Islet of Langerhans (tissue), 1 donor: ENCODE results near the gene POLA1.
"Not testable (repeated sequence)": the region's sequence is repeated elsewhere in the genome, so short reads cannot be mapped to it uniquely, and the experiment has no call there.

ENCODE experiments used
- FAIRE-seq: peaks from one replicate; lab custom pipeline; 2011; peaks lifted over from hg19 to GRCh38; lab: Jason Lieb, UNC

The POLA1 gene

DNA sequence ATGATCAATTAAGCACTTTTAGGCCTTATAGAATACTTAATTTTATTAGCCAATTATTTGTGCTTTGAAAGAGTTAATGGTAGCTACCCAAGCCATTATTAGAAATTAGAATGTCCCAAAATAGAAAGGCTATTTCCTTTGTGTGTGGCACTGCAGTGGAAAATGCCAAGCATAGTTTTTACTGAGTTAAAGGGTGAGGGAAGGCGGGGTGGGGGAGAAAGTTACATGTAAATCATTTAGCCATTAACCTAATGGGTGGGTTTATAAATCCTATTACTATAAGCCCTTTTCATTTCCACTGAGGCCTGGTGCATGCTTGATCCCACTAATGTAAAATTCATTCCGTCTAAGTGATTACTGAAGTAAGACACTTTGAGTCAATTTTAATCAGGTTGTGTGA lies 105.8 kb downstream of the POLA1 start:
- no peak for FAIRE-seq

DNA sequence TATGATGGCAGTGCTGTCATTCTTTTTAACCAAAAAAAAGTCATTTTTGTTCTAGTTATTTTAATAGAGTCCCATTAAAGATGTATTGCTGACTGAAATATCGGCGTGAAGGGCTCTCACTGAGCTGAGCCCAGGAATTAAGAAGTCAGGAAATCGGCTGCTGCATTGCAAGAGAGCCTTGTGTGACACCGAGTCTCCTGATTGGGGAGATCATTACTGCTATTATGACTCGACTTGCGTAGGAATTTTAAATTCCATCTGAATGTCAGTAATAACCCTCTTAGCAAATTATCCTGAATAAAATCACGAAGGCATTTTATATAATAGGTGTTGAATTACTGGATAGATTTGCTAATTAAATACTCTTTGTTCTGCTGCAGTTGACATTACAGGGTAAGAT lies 111.5 kb downstream of the POLA1 start:
- no peak for FAIRE-seq

DNA sequence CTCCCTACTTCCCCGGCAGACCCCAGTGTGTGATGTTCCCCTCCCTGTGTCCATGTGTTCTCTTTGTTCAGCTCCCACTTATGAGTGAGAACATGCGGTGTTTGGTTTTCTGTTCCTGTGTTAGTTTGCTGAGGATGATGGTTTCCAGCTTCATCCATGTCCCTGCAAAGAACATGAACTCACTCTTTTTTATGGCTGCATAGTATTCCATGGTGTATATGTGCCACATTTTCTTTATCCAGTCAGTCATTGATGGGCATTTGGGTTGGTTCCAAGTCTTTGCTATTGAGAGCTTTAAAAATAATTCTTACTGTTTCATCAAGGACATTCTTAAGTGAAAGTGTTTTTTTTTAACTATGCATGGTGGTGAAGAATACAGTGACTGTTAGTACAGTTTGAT lies 126.1 kb downstream of the POLA1 start:
- not testable (repeated sequence) for FAIRE-seq

DNA sequence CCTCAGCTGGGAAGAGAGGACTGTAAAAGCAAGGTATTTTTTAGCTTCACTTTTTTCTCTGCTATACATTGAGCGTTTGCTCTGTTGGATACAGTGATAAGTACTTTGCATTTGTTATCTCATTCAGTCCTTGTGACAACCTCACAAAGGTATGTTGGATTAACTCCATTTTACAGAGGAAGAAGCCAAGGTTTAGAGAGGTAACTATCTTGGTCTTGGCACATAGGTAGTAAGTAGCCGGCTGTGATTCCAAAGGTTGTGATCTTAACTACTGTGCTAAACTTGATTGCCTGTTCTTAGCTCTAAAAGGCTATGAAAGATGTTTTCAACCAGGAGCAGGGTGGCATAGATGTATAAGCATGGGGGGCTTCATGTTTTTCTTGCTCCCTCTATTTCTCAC lies 134.4 kb downstream of the POLA1 start:
- FAIRE-seq, result no peak

DNA sequence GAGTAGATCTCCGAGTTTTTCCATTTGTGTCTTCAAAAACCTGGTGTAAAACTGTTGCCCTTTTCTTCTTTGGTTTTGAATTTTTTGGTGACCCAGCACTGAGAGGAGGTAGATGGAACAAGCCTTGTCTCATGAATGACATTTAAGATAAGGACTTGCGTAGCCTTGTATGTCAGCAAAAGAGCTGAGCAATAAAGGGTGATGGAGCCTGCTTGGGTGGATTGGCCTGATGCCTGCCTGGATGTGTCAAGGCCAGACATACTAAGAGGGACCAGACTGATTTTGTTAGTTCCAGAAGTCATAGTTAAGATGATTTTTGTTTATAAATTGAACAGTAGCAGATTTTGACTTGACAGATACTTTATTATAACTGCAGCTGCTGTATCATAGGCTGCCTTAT lies 134.9 kb downstream of the POLA1 start:
- FAIRE-seq, result no peak

DNA sequence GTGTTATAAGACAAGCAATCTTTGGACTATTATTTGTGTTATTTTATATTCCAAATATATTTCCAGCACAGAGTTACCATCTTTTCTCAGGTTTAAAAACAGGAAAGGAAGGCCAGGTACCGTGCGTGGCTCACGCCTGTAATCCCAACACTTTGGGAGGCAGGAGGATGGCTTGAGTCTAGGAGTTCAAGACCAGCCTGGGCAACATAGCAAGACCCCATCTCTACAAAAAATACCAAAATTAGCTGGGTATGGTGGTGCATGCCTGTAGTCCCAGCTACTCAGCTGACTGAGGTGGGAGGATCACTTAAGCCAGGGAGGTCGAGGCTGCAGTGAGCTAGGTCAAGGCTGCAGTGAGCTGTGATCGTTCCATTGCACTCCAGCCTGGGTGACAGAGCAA lies 140.0 kb downstream of the POLA1 start:
- no peak for FAIRE-seq

DNA sequence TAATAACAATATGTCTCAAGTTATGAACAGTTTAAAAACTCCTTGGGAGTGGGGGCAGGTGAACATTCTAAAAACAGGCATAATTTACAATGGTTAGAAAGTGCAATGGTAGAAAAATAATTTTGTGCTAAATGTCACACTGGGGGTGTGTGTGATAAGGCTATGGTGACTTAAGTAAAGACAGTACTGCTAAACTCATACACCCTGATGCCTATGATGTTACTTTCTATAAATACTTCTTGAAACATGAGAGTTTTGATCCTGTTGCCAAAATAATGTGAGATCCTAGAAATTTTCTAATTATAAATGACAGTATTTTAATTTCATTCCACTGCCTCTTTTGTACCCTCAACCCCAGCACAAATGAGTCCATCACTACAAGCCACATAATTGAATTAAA lies 144.2 kb downstream of the POLA1 start:
- FAIRE-seq, result no peak

DNA sequence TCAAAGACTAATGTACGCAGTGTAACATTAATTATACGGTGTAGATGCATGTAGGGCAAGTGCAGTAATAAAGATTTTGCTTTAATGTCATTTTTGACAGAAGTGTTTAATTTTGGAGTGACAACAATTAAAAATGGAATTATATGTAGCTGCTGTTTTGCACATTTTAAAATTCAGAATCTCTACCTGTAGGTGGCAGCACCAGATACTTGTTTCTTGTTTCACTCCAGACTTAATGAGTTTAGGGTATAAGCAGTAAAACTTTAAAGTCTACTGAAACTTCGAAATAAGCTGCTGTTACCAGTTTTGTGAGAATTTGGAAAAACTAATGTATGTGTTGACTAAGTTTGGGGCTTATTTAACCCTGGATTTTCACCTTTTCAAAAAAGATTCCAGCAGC lies 144.9 kb downstream of the POLA1 start:
- peak; percentile 95 for FAIRE-seq

DNA sequence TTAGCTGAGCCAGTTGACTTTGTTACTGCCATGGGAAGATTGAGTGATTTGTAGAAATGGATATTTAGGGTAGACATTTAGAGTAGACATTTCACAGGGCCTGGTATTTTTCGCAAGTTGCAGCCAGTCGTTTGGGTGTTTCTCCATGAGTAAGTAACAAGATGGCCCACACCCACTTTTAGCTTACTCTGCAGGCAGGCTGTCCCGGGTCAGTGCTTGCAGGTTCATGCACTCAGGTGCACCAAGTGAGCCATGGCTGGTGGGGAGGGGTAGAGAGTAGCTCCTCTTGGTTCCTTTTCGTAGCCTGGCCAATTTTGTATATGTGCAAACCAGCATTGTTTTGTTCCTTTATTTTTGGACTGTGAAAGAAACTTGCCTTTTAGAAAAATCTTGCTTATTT lies 145.6 kb downstream of the POLA1 start:
- FAIRE-seq, result no peak

DNA sequence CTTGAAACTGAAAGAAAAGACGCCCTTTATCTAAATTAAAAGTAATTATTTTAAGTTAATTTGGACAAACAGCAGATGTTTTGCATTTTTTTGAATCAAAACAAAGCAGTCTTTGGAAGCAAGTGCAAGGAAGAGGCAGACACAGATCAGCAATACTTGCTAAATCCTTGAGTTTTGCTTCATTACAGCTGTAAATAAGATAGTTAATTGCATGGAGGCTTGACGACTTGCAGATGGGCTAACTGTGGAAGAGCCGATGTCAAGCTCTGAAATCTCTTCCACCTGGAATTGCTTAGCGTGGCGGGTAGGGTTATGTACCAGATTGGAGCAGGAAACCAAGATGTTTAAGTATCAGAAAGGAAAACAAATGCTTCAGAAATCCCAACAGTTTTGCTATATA lies 148.8 kb downstream of the POLA1 start:
- no peak for FAIRE-seq

DNA sequence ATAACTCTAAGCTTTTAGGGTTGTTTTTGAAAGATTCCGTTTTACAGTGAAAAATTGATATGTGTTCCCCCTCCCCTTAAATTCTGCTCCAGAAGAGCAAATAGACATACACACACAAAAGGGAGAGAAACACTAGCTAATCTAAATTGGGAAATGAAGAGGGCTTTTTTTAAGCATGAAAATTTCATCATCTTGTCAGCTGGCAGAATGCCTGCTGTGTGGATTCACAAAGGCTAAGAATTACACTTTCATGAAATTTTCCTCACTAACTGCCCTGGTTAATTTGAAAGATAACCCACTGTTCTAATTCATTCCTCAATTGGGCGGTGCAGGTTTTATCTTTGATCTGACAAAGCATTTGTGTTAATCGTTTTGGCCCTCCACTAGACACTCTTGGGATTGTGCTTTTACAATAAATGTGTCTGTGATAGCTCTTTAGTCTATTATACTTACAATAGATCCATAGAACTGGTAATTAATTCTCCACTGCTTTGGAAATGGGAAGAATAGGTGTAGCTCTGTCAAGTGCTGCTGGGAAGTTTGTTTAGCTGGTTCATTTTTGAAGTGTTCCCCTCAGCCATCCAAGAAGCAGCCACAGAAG lies 152.9 kb downstream of the POLA1 start:
- FAIRE-seq, result no peak

DNA sequence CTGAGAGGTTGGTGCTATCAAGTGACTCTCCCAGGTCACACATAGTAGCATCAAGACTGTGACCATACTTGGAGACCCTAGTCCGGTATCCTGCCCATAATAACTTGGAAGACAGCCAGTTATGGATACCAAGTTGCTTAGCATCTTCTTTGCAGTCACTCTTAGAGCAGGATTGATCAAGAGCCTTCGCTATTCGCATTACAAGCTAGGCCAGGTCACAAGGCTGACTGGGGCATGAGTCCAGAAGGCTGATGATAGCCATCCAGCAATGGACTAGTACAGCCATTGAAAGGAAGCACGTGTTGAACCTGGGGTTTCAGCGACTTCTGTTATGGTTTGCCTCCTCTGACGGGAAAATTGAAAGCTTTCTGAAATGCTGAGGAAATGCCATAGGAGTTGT lies 157.6 kb downstream of the POLA1 start:
- FAIRE-seq, result no peak

DNA sequence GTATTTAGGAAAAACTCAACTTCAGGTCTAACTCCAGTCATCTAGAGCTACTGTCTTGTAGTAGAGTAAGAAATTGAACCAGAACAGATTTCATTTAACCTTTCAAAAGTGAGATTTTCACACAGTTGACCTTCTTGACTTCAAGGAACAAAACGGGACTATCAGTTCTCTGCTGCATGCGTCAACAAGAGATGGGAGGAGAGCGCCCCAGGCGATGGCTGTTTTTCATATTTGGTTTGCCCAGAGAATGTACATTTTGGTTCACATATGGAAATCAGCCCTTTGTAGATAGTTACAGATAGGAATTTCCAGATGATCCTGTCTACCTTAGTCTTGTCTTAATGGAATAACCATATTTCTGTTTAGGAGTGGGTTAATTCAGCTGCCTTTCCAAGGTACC lies 158.1 kb downstream of the POLA1 start:
- no peak for FAIRE-seq

DNA sequence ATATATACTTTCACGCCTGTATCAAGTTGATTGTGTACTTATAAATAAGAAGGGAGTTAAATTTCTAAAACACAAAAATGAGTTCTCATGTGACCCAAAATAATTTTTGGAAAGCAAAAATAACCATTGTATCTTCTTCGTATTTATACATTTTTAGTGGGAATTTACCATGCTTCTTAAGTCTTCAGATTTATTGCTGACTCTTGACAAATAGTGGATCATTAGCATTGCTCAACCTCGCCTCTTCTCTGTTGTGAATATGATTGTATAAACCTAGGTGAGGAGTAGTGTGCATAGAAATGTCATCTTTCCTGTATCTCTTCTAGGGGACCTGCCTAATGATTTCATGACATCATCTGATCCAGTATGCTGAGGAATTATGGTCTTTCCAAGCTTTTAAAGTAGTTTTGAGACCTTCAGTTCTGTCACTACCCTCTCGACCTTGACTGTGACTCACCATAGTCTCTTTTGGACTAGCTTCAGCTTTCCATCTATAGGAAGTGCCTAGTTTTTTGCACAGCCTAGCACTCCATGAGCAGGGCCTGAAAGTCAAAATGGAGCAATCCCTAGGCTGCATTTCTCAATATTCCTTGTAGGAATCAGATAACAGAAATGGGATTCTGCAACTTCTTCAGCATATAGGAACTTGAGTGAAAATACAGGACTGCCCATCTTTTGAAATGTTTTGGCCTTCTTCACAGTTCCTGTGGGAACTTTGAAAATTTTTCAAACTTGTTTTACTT lies 164.5 kb downstream of the POLA1 start:
- FAIRE-seq, result no peak

DNA sequence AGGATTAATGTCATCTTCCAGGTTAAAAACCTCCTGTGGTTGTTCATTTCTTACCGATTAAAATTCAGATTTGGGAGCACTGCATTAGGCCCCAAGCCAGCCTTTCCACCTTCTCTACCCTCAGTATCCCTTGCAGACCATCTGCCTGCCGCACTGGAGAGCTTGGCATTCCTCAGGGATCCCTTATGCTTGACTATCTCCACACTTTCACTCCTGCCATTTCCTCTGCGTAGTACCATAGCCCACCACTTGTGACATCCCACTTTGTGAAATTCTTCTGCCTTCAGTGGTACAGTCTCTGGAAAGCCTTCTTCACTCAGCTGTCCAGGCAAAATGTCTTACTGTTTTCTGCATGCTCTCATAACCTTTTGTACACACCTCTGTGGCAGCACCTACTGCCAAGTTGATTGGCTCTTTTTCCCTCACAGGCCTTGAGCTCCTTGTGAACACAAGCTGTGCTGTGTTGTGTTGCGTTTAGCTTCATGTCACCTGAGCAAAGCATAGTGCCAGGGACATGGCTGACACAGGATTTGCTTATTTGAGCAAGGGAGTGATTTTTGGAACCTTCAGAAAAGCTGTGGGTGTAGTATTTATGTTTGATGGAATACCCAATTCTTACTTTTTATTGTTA lies 165.6 kb downstream of the POLA1 start:
- no peak for FAIRE-seq

DNA sequence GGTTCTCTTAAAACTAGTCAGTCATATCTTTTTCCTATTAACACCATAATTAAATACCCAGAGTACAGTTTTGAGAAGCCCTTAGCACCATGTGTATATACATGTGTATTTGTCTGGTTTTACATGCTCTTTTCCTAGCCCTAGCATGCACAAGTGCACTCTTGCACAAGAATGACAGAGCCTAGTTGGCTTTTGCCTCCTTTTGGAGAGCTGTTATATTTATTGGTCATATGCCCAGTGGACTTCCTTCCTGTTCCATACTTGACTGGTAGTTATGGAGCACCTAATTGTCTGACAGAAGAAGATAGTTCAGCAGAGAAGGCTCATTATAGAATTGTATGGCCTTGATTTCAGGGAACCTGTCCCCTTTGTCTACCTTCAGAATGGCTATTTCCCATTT lies 166.4 kb downstream of the POLA1 start:
- no peak for FAIRE-seq

DNA sequence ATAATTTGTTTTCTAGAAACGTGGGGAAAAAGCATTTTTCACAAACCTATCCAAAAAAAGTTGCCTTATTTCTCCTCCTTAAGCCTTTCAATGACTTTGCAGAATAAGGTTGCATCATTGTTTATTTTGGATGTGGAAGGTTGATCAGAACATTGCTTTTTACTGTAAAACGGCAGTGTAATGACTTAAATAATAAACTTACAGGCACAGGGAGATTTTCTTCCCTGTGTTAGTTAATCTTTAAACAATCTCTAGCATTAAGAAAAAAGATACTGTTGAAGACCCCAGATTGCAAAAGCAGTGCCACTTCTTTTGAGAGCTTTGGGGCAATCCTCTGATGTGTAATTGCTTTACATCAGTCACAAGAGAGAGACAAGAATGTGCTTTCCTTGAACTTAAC lies 168.6 kb downstream of the POLA1 start:
- FAIRE-seq, result no peak

DNA sequence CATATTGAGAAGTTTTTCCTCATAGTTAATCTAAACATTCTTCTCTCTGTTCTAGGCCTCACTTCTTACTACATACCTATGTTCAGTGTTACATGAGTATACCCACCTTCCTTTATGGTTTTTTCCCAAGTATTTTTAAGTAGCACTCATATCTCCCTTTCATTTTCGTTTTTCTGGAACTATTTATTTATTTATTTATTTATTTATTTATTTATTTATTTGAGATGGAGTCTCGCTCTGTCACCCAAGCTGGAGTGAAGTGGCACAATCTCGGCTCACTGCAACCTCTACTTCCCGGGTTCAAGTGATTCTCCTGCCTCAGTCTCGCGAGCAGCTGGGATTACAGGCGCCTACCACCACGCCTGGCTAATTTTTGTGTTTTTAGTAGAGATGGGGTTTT lies 170.1 kb downstream of the POLA1 start:
- FAIRE-seq, result not testable (repeated sequence)

DNA sequence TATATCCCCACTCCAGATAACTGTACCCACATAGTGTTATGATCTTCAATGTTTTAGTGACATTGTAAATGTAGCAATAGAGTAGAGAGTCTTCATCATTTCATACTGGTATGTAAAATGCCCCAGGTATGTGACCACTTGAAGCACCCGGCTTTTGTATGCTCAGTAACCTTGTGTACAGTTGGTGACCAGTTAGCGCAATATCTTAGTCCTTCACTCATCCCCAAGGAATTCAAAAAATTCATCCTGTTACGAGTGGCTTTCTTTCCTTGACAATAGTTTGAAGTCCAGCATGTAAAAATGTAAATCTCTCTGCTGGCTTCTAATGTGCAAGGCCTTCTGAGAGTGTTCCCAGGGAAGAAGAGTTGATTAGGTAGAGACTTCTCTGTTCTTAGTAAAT lies 176.4 kb downstream of the POLA1 start:
- FAIRE-seq, result no peak

DNA sequence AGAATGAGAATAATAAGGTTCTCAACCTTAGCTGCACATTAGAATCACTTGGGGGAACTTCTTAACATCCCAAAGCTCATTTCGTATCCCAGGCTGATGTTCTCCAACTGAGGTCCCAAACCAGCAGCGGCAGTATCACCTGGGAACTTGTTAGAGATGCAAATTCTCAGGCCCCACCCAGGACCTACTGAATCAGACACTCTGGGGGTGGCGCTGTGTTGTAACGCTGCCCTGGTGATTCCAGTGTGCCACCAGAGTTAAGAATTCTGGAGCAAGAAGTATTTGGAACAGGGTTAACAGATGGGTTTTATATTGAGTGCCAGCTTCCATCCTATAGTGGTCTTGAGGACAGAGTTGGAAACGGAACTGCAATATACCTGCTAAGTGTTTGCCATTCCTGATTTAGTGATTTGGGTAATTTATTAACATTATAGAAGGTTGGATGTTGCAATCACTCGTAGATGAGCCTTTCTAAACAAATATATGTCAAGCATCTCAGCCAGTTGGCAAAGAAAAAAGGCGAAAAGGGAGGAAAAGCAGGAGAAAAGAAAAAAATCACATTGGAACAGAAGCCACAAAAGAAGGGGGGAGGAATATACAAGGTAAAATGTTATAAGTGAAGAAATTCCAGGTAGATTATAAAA lies 181.0 kb downstream of the POLA1 start:
- FAIRE-seq, result no peak

DNA sequence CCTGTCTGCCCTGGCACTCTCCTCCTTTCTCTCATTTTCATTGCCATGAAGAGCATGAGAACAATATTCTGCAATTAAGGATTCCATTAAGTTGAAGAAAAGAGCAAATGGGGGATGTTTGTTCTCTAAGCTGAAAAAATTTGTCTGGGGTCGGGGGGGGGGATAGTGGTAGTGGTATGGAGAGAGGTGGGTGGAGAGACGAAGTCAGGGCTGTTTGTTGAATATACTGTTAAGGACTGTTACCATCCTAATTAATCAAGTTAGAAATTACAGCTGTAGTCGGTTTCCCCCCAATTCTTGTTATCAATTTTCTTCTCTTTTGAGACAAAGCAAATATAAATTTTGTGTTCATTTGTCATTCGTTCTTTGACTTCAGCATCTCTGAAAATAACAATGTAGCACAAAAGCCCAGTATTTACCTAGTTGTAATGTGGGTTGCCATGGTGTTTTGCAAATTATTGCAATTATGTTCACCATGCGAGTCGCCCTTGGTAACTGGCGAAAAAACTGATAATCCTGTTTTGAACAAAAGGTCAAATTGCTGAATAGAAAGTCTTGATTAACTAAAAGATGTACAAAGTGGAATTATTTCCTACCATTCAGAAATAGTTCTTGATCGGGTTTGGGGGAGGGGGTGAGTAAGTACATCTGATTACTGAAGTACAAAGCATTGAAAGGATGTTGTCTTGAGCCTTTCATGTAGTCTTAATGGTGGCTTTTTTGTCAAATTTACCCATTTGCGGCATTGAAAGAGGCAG lies 183.0 kb downstream of the POLA1 start:
- peak; percentile 47 for FAIRE-seq

DNA sequence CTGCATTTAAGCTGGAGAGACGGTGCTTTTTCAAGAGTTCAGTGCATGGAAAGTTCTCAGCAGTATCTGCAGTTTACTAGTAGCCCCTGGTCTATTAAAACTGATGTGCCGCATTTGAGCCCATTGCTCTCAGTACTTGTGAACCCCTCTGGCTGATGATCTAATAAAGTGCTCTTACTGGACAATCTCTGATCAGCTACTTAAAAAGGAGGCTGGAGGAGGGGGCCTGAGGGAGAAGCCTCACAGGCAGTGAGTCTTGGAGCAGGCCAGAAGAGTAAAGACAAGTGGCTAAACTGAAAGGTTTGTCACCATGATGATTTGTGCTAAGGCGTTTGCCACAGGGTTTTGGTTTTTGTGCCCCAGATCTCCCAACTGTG lies 183.6 kb downstream of the POLA1 start:
- no peak for FAIRE-seq
